Measurements from ENCODE around the gene AQP10. TPM values are rescaled to one million over a fixed set of nuclear protein-coding genes. Genes with fewer than 3 reads are reported as not detected.
"Not testable (repeated sequence)": the region's sequence is repeated elsewhere in the genome, so short reads cannot be mapped to it uniquely, and the experiment has no call there.

AQP10 gene
- total RNA-seq, 1 experiment from 2014 or later, result not detected

DNA sequence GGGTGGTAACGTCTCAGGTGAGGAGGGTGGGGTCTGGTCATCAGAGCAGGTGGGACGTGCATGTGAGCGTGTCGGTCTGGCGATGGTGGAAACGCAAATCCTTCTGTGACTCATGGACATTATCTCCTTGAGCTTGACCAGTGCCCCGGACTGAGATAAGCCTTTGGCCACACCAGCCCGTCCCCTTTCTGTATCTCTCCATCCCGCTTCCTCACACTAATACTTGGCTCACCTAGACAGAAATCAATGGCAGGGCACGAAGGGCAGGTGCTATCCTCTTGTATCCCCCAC lies 7.9 kb upstream of the AQP10 start:
- no peak overlapping the region for H3K27ac Mint-ChIP-seq (ENCODE audit: unreplicated experiment)
- H3K9me3 Mint-ChIP-seq (ENCODE audit: low read depth, unreplicated experiment), result no peaks in the 10 kb centered on the region
- CTCF ChIA-PET, result no interaction called here
- peaks cover 45% of the 10 kb centered on the region for H3K27me3 Mint-ChIP-seq (ENCODE audit: unreplicated experiment)
- H3K4me1 Mint-ChIP-seq (ENCODE audit: low read depth, unreplicated experiment), result peaks cover 8% of the 10 kb centered on the region
- intact Hi-C loops (cut with micrococcal nuclease; ENCODE audit: unreplicated experiment), result no loop called here
- BruUV-seq (replicated peaks), result no TSS peak
- H3K4me3 Mint-ChIP-seq (ENCODE audit: low read depth, unreplicated experiment), result no peak overlapping the region
- TF ChIP-seq, protein P1, sequence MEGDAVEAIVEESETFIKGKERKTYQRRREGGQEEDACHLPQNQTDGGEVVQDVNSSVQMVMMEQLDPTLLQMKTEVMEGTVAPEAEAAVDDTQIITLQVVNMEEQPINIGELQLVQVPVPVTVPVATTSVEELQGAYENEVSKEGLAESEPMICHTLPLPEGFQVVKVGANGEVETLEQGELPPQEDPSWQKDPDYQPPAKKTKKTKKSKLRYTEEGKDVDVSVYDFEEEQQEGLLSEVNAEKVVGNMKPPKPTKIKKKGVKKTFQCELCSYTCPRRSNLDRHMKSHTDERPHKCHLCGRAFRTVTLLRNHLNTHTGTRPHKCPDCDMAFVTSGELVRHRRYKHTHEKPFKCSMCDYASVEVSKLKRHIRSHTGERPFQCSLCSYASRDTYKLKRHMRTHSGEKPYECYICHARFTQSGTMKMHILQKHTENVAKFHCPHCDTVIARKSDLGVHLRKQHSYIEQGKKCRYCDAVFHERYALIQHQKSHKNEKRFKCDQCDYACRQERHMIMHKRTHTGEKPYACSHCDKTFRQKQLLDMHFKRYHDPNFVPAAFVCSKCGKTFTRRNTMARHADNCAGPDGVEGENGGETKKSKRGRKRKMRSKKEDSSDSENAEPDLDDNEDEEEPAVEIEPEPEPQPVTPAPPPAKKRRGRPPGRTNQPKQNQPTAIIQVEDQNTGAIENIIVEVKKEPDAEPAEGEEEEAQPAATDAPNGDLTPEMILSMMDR (IDR thresholded peaks at IDR 0.05; ENCODE audit: unreplicated experiment), result no peak
- no peaks in the 10 kb centered on the region for H3K36me3 Mint-ChIP-seq (ENCODE audit: insufficient read depth, unreplicated experiment)
- DNase-seq, result no peak

DNA sequence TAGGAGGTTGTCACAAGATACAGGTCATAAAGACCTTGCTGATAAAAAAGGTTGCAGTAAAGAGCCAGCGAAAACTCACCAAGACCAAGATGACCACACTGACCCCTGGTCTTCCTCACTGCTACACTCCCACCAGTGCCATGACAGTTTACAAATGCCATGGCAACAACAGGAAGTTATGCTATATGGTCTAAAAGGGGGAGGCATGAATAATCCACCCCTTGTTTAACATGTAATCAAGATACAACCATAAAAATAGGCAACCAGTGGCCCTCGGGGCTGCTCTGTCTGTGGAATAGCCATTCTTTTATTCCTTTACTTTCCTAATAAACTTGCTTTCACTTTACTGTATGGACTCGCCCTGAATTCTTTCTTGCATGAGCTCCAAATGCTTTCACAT lies 6.7 kb upstream of the AQP10 start:
- H3K9me3 Mint-ChIP-seq (ENCODE audit: low read depth, unreplicated experiment); H3K36me3 Mint-ChIP-seq (ENCODE audit: insufficient read depth, unreplicated experiment); BruUV-seq (replicated peaks); CTCF ChIA-PET; H3K27ac Mint-ChIP-seq (ENCODE audit: unreplicated experiment); intact Hi-C loops (cut with micrococcal nuclease; ENCODE audit: unreplicated experiment); DNase-seq; H3K4me3 Mint-ChIP-seq (ENCODE audit: low read depth, unreplicated experiment); H3K4me1 Mint-ChIP-seq (ENCODE audit: low read depth, unreplicated experiment): not testable (repeated sequence)
- H3K27me3 Mint-ChIP-seq (ENCODE audit: unreplicated experiment), result peaks cover 57% of the 10 kb centered on the region

GRCh38 chr1:154316704-154317103 lies 4.2 kb upstream of the AQP10 start:
- DNase-seq, result no peak
- BruUV-seq (replicated peaks), result no TSS peak
- H3K27ac Mint-ChIP-seq (ENCODE audit: unreplicated experiment), result no peak overlapping the region

GRCh38 chr1:154318386-154318785 lies 2.5 kb upstream of the AQP10 start:
- no peak for DNase-seq
- CTCF ChIA-PET, result no interaction called here
- peaks cover 80% of the 10 kb centered on the region for H3K27me3 Mint-ChIP-seq (ENCODE audit: unreplicated experiment)
- no peaks in the 10 kb centered on the region for H3K9me3 Mint-ChIP-seq (ENCODE audit: low read depth, unreplicated experiment)
- H3K36me3 Mint-ChIP-seq (ENCODE audit: insufficient read depth, unreplicated experiment), result no peaks in the 10 kb centered on the region
- TF ChIP-seq, protein P1 (IDR thresholded peaks at IDR 0.05; ENCODE audit: unreplicated experiment), result no peak
- H3K4me3 Mint-ChIP-seq (ENCODE audit: low read depth, unreplicated experiment), result no peak overlapping the region
- no TSS peak for BruUV-seq (replicated peaks)
- H3K4me1 Mint-ChIP-seq (ENCODE audit: low read depth, unreplicated experiment), result no peaks in the 10 kb centered on the region
- no peak overlapping the region for H3K27ac Mint-ChIP-seq (ENCODE audit: unreplicated experiment)
- intact Hi-C loops (cut with micrococcal nuclease; ENCODE audit: unreplicated experiment), result no loop called here

More at GRCh38 chr1:154316704-154317103, 4.2 kb upstream of the AQP10 start:
- intact Hi-C loops (cut with micrococcal nuclease; ENCODE audit: unreplicated experiment), result no loop called here
- CTCF ChIA-PET, result no interaction called here
- Mint-ChIP-seq H3K4me3 (ENCODE audit: low read depth, unreplicated experiment) (no peak overlapping the region), H3K9me3 (ENCODE audit: low read depth, unreplicated experiment) (no peaks in the 10 kb centered on the region), H3K4me1 (ENCODE audit: low read depth, unreplicated experiment) (peaks cover 8% of the 10 kb centered on the region), H3K27me3 (ENCODE audit: unreplicated experiment) (peaks cover 80% of the 10 kb centered on the region), H3K36me3 (ENCODE audit: insufficient read depth, unreplicated experiment) (no peaks in the 10 kb centered on the region)
- TF ChIP-seq, protein P1 (IDR thresholded peaks at IDR 0.05; ENCODE audit: unreplicated experiment), result no peak

DNA sequence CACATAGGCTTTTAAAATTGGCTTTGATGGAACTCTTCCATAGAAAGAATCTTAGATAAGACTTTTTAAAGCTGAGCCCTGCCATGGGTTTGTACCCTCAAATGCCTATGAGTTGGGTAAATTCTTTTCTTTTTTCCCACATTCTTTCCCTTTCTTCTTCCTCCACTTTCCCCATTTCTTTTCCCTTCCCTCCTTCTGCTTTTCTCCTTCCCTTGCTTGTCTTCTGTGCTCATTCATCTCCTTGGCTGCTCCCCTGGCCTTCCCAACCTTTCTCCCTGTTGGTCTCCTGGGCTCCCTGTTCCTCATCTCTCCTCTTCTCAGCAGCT lies 679 bp downstream of the AQP10 start:
- DNase-seq; H3K27ac Mint-ChIP-seq (ENCODE audit: unreplicated experiment); H3K9me3 Mint-ChIP-seq (ENCODE audit: low read depth, unreplicated experiment); CTCF ChIA-PET; H3K4me3 Mint-ChIP-seq (ENCODE audit: low read depth, unreplicated experiment); intact Hi-C loops (cut with micrococcal nuclease; ENCODE audit: unreplicated experiment); BruUV-seq (replicated peaks): not testable (repeated sequence)
- peaks cover 18% of the 10 kb centered on the region for H3K36me3 Mint-ChIP-seq (ENCODE audit: insufficient read depth, unreplicated experiment)
- H3K4me1 Mint-ChIP-seq (ENCODE audit: low read depth, unreplicated experiment), result peaks cover 11% of the 10 kb centered on the region
- H3K27me3 Mint-ChIP-seq (ENCODE audit: unreplicated experiment), result peaks cover 97% of the 10 kb centered on the region

Measured in Calu3 (cell line).